ENCODE data around the gene RIF1.
"Not testable (repeated sequence)": the region's sequence is repeated elsewhere in the genome, so short reads cannot be mapped to it uniquely, and the experiment has no call there.

RIF1 gene

DNA sequence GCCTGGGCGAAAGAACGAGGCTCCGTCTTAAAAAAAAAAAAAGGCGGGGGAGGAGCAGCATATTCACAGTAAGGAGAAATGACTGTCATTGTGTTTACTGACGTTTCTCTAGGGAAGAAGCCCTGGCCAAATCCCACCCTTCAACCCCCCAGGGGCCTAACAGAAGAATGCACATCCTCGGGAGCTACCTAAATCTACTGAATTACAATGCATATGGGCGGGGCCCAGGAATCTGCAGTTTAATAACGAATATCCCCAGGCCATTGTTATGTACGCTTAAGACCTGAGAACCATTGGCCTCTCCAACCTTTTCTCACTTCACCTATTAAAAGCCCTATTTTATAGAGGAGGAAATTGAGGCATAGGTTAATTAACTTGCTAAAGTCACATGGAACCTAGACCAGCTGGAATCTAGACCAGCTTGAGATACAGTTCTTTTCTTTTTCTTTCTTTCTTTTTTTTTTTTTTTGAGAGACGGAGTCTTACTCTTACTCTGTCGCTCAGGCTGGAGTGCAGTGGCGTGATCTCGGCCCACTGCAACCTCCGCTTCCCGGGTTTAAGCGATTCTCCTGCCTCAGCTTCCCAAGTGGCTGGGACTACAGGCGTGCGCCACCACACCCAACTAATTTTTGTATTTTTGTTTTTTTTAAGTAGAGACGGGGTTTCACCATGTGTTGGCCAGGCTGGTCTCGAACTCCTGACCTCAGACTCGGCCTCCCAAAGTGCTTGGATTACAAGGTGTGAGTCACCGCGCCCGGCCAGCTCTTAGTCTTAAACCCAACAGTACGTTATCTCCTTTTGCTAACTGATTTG is 708 bp upstream of the RIF1 start:
- no peak for TF ChIP-seq MYC (IDR thresholded peaks at IDR 0.05; ENCODE audit: low read depth, low read length)
- TF ChIP-seq, protein P1, sequence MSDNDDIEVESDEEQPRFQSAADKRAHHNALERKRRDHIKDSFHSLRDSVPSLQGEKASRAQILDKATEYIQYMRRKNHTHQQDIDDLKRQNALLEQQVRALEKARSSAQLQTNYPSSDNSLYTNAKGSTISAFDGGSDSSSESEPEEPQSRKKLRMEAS (IDR thresholded peaks at IDR 0.05; ENCODE audit: low read depth, low read length), result no peak
- TF ChIP-seq POLR2A (IDR thresholded peaks at IDR 0.05; ENCODE audit: extremely low read depth, insufficient read length), result no peak
- TF ChIP-seq CTCF (IDR thresholded peaks at IDR 0.05; ENCODE audit: low read depth, low read length), result no peak
- no peak for DNase-seq (ENCODE audit: low read depth)
- H3K4me3 ChIP-seq (ENCODE audit: low read depth, low read length), result peak overlapping the region; percentile 80

GRCh38 chr2:151410485-151410834 is 758 bp downstream of the RIF1 start:
- TF ChIP-seq POLR2A (IDR thresholded peaks at IDR 0.05; ENCODE audit: extremely low read depth, insufficient read length), result no peak
- TF ChIP-seq, protein P1 (IDR thresholded peaks at IDR 0.05; ENCODE audit: low read depth, low read length), result peak; percentile 71; the same call in 1 of the 2 replicates
- peak; percentile 51 for TF ChIP-seq MYC (IDR thresholded peaks at IDR 0.05; ENCODE audit: low read depth, low read length)
- H3K4me3 ChIP-seq (ENCODE audit: low read depth, low read length), result peak overlapping the region; percentile 80
- DNase-seq (ENCODE audit: low read depth), result peak; percentile 69

DNA sequence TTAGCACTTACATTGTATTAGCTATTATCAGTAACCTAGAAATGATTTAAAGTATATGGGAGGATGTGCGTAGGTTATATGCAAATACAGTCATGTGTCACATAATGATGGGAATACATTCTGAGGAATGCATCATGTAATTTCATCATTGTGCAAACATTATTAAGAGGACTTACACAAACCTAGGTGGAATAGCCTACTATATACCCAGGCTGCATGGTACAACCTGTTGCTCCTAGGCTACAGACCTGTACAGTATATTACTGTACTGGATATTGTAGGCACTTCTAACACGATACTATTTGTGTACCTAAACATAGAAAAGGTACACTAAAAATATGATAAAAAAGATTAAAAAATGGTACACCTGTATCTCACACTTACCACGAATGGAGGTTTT is 7.9 kb downstream of the RIF1 start:
- no peak for DNase-seq (ENCODE audit: low read depth)
- no peak overlapping the region for H3K4me3 ChIP-seq (ENCODE audit: low read depth, low read length)
- TF ChIP-seq, protein P1 (IDR thresholded peaks at IDR 0.05; ENCODE audit: low read depth, low read length), result no peak
- TF ChIP-seq POLR2A (IDR thresholded peaks at IDR 0.05; ENCODE audit: extremely low read depth, insufficient read length) (no peak), MYC (IDR thresholded peaks at IDR 0.05; ENCODE audit: low read depth, low read length) (no peak), CTCF (IDR thresholded peaks at IDR 0.05; ENCODE audit: low read depth, low read length) (no peak)

DNA sequence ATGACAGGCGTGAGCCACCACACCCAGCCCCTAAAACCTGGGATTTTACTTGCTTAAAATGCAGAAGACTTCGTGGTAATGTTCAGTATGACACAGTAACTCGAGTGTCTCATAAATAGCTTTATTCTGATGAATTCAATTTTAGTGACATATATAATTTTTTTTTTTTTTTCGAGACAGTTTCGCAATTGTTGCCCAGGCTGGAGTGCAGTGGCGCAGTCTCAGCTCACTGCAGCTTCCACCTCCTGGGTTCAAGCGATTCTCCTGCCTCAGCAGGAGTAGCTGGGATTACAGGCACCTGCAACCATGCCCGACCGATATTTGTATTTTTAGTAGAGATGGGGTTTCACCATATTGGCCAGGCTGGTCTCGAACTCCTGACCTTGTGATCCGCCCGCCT is 12.0 kb downstream of the RIF1 start:
- H3K4me3 ChIP-seq (ENCODE audit: low read depth, low read length); DNase-seq (ENCODE audit: low read depth): not testable (repeated sequence)

DNA sequence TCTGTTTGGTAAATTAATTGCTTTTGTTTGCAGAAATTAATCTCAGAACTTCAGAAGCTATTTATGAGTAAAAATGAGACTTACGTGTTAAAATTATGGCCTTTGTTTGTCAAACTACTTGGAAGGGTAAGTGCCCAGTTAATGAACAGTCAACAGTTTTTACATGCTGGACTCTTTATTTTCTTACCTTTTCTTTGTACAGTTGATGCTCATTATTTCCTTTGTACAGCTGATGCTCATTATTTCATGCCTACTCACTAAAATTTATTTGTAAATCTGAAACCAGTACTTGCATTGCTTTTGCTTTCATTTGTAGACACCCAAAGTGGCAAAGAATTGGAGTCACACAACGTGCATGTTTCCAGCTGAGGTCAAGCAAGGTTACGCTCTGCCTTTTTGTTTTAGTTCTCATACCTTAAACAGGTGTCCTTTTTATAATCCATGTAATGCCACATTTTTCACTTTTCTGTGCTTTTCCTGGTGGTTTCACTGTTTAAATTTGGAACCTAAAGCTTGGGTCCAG is 13.3 kb downstream of the RIF1 start:
- DNase-seq (ENCODE audit: low read depth), result no peak
- H3K4me3 ChIP-seq (ENCODE audit: low read depth, low read length), result no peak overlapping the region
- TF ChIP-seq MYC (IDR thresholded peaks at IDR 0.05; ENCODE audit: low read depth, low read length) (no peak), POLR2A (IDR thresholded peaks at IDR 0.05; ENCODE audit: extremely low read depth, insufficient read length) (no peak), CTCF (IDR thresholded peaks at IDR 0.05; ENCODE audit: low read depth, low read length) (no peak)
- TF ChIP-seq, protein P1 (IDR thresholded peaks at IDR 0.05; ENCODE audit: low read depth, low read length), result no peak

- H3K4me3 ChIP-seq (ENCODE audit: low read depth, low read length), result no peak overlapping the region
- no peak for DNase-seq (ENCODE audit: low read depth)
- TF ChIP-seq POLR2A (IDR thresholded peaks at IDR 0.05; ENCODE audit: extremely low read depth, insufficient read length) (no peak), CTCF (IDR thresholded peaks at IDR 0.05; ENCODE audit: low read depth, low read length) (no peak), MYC (IDR thresholded peaks at IDR 0.05; ENCODE audit: low read depth, low read length) (no peak)
- TF ChIP-seq, protein P1 (IDR thresholded peaks at IDR 0.05; ENCODE audit: low read depth, low read length), result no peak
Measured at GRCh38 chr2:151423760-151424159, 14.1 kb downstream of the RIF1 start.
